Left renal cortex interstitium (tissue), 4 donors: ENCODE data around the gene GOLGB1. TPM values are rescaled to one million over a fixed set of nuclear protein-coding genes. Genes with fewer than 3 reads are reported as not detected.
"Not testable (repeated sequence)": the region's sequence is repeated elsewhere in the genome, so short reads cannot be mapped to it uniquely, and the experiment has no call there.

Source experiments
- DNase-seq, 4 donors: peaks; one replicate each; pipeline ENCODE4 v3.0.0-alpha.2; 2013; ENCODE audit warnings: low read depth in 4 of 4, low spot score in 2 of 4, missing footprints in 1 of 4
- polyA plus RNA-seq, 4 donors: library from polyadenylated mRNA; unstranded; fragments of 120-200 nt; gene quantifications; one replicate each; pipeline ENCODE4 v1.2.1, GENCODE V29; 2013; ENCODE audit not compliant: insufficient read length in 4 of 4

Gene GOLGB1
- polyA plus RNA-seq, 4 donors: 68.1 to 92.1 (median 81.4) TPM

DNA sequence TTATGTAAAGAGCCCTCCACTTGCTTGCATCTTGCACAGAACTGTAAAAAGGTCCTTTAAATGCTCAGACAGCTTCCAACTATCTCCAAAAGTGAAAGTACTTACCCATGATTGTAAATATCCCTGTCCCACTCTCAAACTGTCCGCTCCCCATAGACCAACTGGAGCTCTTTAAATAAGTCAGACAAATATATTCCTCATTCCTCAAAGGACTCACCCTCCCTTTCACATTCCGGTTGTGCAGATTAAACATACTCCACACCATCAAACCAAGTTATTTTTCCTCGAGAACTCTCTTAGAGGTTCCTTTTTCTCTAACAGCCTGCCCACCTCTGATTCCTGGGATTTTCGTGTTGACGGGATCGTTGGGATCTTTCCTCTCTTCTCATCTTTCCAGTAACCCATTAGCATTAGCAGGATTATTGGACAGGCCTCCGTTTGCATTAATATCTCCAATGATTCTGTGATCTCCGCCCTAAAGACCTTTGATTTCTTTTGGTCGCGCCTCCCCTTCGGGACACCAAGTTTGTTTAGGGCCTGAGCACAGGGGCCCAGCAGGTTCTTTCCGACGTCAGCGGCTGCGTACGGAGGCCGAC is 763 bp downstream of the GOLGB1 start:
- peak in 3 of 4 donors; percentile 10 to 81 (median 54) for DNase-seq

DNA sequence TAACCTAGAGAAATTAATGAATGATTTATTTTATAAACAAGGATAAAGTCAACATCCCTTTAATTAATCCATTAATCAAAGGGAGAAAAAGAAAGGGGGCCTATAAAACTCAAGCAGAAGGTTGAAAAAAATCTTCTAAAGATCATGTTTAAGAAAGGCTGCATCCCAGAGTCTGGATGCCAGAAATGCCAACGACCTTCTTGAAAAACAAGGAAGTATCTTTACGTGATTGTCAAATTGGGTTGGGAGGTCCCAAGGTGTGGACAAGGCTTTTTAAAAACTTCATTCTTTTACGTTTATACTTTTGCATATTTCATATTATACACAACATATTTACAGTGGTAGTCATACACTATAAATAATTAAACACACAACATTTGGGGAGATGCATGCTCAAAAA is 1.6 kb downstream of the GOLGB1 start:
- DNase-seq: no peak

DNA sequence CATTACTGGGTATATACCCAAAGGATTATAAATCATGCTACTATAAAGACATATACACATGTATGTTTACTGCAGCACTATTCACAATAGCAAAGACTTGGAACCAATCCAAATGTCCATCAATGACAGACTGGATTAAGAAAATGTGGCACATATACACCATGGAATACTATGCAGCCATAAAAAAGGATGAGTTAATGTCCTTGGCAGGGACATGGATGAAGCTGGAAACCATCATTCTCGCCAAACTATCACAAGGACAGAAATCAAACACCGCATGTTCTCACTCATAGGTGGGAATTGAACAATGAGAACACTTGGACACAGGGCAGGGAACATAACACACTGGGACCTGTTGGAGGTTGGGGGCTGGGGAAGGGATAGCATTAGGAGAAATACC is 6.4 kb downstream of the GOLGB1 start:
- DNase-seq: not testable (repeated sequence)

DNA sequence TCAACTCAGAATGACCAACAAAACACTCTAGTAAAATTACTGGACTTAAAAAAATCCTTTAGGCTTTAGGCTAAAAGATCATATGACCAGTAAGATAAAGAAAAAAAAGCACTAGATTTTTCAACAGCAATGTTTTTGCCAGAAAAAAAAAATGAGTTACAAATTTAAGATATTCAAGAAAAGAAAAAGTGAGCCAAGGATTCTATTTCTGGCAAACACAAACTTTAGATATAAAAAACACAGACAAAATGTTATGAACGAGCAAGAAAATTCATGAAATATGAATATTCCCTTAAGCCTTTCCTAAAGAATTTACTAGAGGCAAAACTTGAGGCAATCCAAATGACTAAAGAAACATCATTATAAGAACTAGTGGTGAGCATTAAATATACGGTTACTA is 8.6 kb downstream of the GOLGB1 start:
- DNase-seq: no peak

DNA sequence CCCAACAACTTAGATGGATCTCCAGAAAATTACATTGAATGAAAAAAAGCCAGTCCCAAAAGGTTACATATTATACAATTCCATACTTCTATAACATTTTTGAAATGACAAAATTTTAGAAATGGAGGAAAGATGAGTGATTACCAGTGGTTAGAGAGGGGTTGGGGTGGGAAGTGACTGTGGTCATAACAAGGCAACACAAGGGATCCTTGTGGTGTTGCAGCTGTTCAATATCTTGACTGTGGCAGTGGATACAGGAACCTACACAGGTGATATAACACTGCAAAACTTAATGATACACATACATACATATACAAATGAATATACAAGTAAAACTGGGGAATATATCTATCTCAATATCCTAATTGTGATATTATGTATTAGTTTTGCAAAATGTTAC is 9.6 kb downstream of the GOLGB1 start:
- no peak for DNase-seq

DNA sequence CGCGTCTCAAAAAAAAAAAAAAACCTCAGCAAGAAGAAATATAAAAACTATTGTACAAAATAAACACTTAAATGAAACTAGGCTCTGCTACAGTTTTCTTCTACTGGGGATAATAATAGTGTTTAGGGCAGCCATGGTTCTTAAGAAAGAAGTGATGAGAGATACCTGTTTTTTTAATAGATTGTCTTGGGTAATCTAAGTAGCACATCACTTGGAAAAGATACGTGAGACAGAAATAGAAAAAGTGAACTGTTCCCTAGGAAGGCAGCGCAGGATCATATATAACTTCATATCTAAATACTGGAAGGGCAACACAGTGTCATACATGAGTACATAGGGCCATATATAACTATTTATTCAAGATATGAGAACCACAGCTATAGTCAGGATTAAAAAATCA is 11.9 kb downstream of the GOLGB1 start:
- DNase-seq: no peak

DNA sequence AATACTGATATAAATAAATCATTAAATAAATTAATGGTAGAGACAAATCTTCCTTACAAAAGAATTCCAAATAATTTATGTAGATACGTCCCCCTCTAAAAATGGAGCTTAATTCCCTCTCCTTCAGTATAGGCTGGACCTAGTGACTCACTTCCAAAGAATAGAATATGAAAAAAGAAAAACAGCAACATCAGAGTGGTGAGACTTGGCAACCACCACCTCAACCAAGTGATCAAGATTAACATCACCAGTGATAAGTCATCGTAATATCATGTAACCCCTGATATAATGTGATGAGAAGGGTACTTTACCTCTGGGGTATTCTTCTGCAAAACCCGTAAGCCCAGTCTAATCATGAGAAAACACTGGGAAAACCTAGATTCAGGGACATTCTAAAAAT is 13.4 kb downstream of the GOLGB1 start:
- no peak for DNase-seq

DNA sequence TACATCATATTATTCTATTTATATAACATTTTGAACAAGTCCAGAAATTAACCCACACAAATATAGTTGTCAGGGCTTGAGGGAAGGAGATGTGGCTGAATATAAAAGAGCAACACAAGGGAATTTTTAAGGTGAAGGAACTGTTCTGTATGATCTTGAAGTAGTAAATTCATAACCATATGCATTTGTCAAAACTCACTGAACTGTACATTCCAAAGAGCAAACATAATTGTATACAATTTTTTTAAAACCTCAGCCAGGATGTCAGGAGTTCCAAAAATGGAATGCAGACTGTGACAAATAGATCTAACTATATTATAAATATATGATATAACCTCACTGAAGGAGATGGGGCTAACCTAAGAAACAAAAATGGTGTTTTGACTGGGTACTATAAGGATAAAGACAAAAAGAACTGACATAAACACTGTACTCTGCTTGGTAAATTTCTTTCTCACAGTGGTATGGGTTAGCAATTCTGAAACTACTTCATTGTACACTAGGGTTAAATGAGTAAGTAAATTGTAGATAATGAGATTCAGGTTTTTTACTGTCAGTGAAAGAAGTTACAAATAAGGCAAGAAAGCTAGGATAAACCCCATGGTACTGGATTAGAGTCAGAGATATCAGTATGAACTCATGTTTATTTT is 14.4 kb downstream of the GOLGB1 start:
- DNase-seq: no peak

DNA sequence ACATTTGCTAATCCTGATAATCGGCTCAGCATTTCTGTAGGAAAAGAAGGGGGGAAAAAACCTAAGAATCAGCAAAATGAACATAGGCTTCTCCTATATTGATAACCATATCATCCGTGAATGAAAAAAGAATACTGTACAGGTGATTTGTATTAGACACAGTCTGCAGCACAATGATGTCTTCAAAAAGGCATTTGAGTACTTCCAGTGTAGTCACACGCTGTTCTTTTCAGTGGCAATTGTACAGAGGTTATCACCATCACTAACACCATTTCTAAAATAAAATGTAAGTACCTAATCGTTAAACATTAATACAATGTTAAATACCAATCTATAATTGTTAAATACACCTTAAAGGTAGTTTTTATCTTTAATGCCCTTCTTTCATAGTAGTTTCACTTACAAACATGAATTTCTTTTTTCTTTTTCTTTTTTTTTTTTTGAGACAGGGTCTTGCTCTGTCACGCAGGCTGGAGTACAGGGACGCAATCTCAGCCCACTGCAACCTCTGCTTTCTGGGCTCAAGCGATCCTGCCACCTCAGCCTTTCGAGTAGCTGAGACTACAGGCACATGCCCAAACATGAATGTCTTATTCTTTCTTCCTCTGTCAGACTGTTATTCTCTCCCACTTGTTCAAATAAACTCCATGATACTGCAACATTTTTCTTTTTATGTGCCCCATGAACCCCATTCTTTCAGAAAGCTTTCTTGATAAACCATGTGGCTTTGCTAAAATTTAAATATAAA is 18.4 kb downstream of the GOLGB1 start:
- no peak for DNase-seq

DNA sequence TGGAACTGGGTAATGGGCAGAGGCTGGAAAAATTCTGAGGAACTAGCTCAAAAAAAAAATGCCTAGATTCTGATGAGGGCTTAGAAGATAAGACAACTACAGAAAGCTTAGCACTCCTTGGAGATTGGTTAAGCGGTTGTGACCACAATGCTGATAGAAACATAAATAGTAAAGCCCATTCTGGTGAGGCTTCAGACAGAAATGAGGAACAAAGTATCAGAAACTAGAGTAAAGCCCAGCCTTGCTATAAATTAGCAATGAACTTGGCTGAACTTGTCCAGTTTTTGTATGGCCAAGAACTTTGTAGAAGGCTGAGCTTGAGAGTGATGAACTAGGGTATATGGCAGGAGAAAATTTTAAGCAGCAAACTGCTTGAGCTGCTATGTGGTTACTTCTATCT is 25.4 kb downstream of the GOLGB1 start:
- no peak for DNase-seq

DNA sequence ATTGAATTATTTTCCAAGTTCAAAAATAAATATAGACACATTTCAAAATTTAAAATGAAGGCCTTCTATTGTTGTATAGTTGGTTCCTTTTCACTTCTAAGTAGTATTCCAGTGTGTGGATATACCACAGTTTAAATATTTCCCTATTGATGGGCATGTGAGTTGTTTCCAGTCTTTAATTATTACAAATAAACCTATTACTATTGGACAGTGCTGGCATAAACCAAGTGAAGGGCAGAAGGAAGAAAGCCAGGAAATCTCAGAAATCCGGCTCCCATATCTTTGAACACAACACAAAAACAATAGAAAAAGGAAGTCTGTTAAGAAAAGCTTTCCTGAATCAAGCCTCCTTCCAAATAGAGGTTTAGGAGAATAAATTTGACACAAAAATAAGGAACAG is 26.1 kb downstream of the GOLGB1 start:
- DNase-seq: no peak

DNA sequence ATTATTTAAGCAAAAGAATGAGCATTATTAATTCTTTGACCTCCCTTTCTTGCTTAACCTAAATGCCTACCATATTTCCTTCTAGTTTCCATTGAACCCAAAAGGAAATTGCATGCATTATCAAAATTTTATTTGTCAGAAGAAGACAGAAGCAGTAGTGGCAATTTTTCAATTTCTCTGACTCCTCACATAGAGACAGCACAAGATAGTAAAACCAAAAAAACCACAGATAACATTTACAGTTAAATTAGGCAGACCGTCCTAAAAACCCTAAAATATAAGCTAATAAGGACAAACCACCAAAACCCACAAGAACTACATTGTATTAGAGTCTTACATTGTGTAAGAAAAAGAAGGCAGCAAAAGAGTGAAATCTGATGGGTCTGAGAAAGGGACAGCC is 27.1 kb downstream of the GOLGB1 start:
- DNase-seq: no peak

DNA sequence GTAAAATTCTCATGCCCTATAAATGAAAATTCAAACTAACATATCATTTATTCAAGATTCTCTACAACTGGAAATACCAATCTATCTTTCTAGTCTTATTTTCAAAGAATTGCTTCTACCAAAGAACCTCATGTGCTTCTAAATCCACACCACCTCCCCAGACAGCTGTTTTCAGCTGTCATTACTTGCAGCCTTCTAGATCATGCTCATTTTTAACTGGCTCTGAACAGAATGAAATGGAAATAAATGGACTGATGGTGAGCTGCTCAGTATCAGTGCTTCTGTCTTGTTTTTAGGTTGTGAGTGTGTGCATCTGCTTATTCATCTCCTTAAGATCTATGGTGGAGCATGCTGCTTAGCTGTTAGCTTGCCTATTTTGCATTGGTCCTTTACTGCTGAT is 29.4 kb downstream of the GOLGB1 start:
- no peak for DNase-seq

DNA sequence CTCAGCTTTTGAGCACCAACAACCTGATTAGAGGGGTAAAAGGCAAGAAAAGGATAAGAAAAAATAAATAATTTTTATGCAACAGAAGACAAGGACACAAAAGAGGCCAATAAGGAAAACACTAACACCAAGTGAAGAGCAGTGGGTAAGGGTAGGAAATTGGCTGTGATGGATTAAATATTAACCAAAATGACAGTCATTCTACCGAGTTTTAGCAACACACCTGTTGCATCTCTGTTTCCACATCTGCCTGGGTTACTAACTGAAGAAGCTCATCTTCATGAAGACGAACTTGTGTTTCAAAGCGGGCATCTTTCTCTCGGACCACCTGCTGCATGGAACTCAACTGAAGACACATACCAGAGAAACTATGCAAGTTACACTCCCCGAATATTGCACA is 30.1 kb downstream of the GOLGB1 start:
- no peak for DNase-seq

DNA sequence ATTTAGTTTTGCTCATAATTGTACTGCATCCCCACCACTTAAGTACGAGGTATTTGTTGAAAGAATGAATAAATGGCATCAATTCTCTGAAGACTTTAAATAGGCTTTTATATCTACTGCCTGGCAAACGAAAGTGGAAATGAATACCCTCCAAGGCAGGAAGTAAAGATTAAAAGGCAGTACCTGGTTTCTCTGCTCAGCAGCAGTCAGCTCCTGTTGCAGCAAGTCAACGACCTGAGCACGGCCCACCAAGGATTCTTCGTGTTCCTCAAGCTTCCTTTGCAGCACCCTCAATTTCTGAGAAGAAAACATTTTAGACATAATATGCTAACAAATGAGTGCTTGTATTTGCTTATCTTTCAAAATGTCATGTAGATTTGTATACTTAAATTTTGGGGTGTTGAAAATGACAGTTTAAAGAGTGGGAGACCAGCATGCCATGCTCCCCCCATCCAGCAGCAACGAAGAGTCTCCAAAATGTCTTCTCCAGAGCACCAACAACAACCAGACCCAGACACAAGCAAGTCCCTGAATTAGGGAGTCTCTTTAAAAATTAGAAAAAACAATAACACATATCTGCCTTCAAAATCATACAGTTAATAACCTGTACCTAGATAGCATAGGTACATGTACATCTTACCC is 31.2 kb downstream of the GOLGB1 start:
- DNase-seq: no peak

DNA sequence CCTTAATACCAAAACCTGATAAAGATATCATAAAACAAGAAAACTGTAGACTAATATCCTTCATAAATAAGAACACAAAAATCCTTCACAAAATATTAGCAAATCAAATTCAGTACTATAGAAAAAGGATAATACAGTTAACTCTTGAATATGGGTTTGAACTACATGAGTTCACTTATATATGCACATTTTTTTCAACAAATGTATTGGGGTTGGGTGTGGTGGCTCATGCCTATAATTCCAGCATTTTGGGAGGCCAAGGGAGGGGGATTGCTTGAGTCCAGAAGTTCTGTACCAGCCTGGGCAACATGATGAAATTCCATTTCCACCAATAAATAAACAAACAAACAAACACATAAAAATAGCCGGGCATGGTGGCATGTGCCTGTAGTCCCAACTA is 39.2 kb downstream of the GOLGB1 start:
- DNase-seq: no peak

DNA sequence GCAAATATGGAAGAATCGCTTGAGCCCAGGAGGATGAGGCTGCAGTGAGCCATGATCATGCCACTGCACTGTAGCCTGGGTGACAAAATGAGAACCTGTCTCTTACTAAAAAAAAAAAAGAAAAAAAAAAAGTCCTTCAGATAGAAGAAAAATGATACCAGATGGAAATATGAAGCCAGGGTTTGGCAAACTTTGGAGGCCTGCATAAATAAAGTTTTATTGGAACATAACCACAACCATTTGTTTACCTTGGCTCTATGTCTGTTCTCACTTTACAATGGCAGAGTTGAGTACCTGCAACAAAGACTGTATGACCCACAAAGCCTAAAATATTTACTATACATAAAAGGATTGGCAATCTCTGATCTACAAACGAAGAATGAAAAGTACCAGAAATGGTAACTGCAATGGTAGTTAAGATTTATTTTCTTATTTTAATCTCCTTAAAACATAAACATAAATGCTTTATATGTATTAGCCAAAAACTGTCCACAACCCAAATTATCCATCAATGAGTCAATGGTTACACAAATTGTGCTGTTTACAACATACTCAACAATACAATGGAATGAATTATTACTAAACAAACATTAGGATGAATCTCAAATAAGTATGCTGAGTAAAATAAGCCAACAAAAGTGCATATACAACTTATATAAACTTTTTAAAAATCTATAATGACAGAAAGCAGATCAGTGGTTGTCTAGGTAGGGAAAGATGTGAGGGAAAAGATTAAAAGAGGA is 41.8 kb downstream of the GOLGB1 start:
- DNase-seq: no peak

DNA sequence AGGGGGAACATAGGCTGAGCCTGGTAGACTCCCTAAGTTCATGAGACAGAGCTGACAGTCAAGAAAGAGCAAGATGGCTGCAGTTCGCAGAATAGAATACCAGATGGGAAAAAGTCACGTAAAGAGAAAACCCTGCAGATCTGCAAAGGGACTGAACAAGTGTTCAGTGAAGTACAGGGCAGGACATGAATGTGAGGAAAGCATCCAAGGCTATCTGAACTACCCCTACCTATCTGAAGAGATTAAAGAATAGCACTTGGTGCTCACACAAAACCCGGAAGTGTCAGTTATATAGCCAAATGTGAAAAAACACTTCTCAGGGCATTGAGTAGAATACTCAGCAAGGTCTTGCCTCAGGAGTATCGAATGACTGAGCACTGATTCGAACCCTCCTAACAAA is 44.0 kb downstream of the GOLGB1 start:
- no peak for DNase-seq

DNA sequence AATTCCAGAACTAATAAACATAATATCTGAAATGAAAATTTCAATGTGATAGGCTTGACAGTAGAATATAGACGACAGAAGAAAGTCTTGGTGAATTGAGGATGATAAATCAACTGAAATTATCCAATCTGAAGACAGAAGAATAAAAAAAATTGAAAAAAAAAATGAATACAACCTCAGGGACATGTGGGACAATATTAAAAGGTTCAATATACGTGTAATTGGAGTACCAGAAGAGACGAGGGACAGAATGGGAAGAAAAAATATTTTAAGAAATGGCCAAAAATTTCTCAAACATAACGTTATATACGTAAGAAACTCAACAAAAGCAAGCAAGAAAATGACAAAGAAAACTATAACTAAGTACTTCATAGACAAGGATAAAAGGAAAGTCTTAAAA is 45.6 kb downstream of the GOLGB1 start:
- no peak for DNase-seq

DNA sequence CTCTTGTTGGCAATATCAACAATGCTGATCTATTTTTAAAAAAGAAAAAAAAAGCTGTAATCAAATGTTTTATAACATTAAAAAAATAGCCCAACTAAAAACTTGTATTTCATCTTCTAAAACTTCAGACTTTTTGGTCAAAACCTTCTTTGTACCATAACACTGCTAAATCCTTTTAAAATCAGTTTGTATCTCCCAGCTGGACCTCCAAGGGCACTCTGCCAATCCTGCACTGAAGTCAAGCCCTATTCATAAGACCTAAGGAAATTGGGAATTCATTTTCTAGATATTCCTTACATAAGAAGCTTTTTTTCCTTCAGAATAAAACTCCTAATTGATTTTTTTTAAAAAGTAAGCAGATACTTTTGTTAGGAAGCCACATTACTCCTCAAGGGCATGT is 50.6 kb downstream of the GOLGB1 start:
- DNase-seq: peak in 1 of 4 donors; percentile 4

DNA sequence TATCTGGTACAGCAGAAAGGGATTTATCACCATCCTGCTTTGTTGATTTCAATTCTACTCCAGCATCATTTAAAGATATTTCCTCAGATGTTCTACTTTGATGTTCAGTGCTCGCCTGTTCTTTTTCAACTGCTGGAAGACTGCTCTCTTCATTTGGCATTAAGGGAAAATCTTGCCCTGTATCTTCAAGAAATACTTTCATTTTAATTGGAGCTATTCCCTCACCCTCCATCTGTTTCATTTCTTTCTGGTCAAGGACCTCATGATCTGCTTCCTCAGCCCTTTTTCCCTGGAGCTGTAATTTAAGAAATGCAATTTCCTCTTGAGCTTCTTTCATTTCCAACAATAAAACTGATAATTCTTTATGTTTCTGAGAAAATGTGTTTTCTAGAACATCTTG is 51.1 kb downstream of the GOLGB1 start:
- DNase-seq: no peak
